Epithelial cell of esophagus (primary cell): ENCODE data around the gene SLC27A3.
"Not testable (repeated sequence)": the region's sequence is repeated elsewhere in the genome, so short reads cannot be mapped to it uniquely, and the experiment has no call there.

ENCODE experiments used
- DNase-seq: peaks from one replicate; pipeline ENCODE4 v3.0.0; 2010; ENCODE audit warnings: low read depth
- H3K4me3 ChIP-seq: 2 replicates; pipeline ENCODE4 v1.5.1; 2011; ENCODE audit warnings: mild to moderate bottlenecking, low read length, control low read depth
- CTCF ChIP-seq: IDR thresholded peaks from 2 replicates; pipeline ENCODE4 v1.5.1; 2011; ENCODE audit warnings: low read depth, mild to moderate bottlenecking, low read length, control low read depth, inconsistent platforms; ENCODE audit not compliant: insufficient read depth; ENCODE audit errors: missing control alignments

Gene SLC27A3

GRCh38 chr1:153780551-153780950 lies 5.3 kb downstream of the SLC27A3 start:
- H3K4me3 ChIP-seq = no peak overlapping the region
- no peak for TF ChIP-seq CTCF
- no peak for DNase-seq

- not testable (repeated sequence) for DNase-seq, H3K4me3 ChIP-seq
Observed at GRCh38 chr1:153782648-153783047, 7.4 kb downstream of the SLC27A3 start.

GRCh38 chr1:153783233-153784190 lies 8.3 kb downstream of the SLC27A3 start:
- peak; percentile 90 for DNase-seq
- peak; percentile 27 for TF ChIP-seq CTCF
- peak overlapping the region; percentile 70 for H3K4me3 ChIP-seq

GRCh38 chr1:153786038-153786790 lies 11.0 kb downstream of the SLC27A3 start:
- DNase-seq = no peak
- H3K4me3 ChIP-seq = no peak overlapping the region
- TF ChIP-seq CTCF = no peak

GRCh38 chr1:153789478-153790034 lies 14.3 kb downstream of the SLC27A3 start:
- H3K4me3 ChIP-seq = no peak overlapping the region
- TF ChIP-seq CTCF = no peak
- no peak for DNase-seq

GRCh38 chr1:153790313-153790965 lies 15.2 kb downstream of the SLC27A3 start:
- H3K4me3 ChIP-seq = no peak overlapping the region
- DNase-seq = no peak
- no peak for TF ChIP-seq CTCF
